OCI-LY3 (cell line): ENCODE results near the gene PEX26.

ENCODE experiments used
- H2AFZ ChIP-seq: fragments of 200-600, 300-600 bp; shearing (Covaris generic); 2 replicates; pipeline ENCODE4 v1.6.0; 2014; ENCODE audit warnings: antibody characterized with exemption, low read depth, low read length
- H3K27ac ChIP-seq: fragments of 200-600, 300-600 bp; sonication (generic); 2 replicates; pipeline ENCODE4 v1.5.1; 2014; ENCODE audit warnings: mild to moderate bottlenecking, low read length, moderate library complexity, mixed read lengths
- H3K27me3 ChIP-seq: fragments of 200-600, 300-600 bp; sonication (generic); 2 replicates; pipeline ENCODE4 v1.6.1; 2014; ENCODE audit warnings: low read depth, low read length, mixed read lengths
- H3K36me3 ChIP-seq: fragments of 200-600, 300-600 bp; sonication (generic); replicated peaks from 2 replicates; pipeline ENCODE3; 2014; ENCODE audit warnings: low read depth, low read length, mixed read lengths
- H3K4me1 ChIP-seq: fragments of 300-600, 200-600 bp; sonication (generic); 2 replicates; pipeline ENCODE4 v1.6.1; 2014; ENCODE audit warnings: low read length, mixed read lengths
- H3K4me2 ChIP-seq: fragments of 200-600, 300-600 bp; sonication (generic); 2 replicates; pipeline ENCODE4 v1.6.1; 2014; ENCODE audit warnings: low read length, mixed read lengths
- H3K4me3 ChIP-seq: fragments of 300-600, 200-600 bp; sonication (generic); 2 replicates; pipeline ENCODE4 v1.5.1; 2014; ENCODE audit warnings: antibody characterized with exemption, mild to moderate bottlenecking, low read length, moderate library complexity
- H3K79me2 ChIP-seq: fragments of 300-600, 200-600 bp; shearing (Covaris generic); 2 replicates; pipeline ENCODE4 v1.6.1; 2014; ENCODE audit warnings: mild to moderate bottlenecking, low read length, mixed read lengths
- H3K9ac ChIP-seq: fragments of 300-600, 200-600 bp; shearing (Covaris generic); 2 replicates; pipeline ENCODE4 v1.6.0; 2014; ENCODE audit warnings: mild to moderate bottlenecking, low read length, moderate library complexity
- H3K9me3 ChIP-seq: fragments of 200-600, 300-600 bp; shearing (Covaris generic); 2 replicates; pipeline ENCODE4 v1.6.1; 2014; ENCODE audit warnings: low read length, mixed read lengths; ENCODE audit not compliant: insufficient read depth
- H4K20me1 ChIP-seq: fragments of 200-600, 300-600 bp; sonication (generic); 2 replicates; pipeline ENCODE4 v1.6.1; 2016; ENCODE audit warnings: low read length, mixed read lengths; ENCODE audit not compliant: insufficient read depth
- CTCF ChIP-seq: fragments of 200-600, 300-600 bp; sonication (generic); IDR thresholded peaks from 2 replicates; pipeline ENCODE4 v1.5.1; 2014; ENCODE audit warnings: antibody characterized with exemption, low read length, low read depth
- EZH2phosphoT487 ChIP-seq: fragments of 200-600 bp; shearing (Covaris generic); IDR thresholded peaks from 2 replicates; pipeline ENCODE4 v1.6.1; 2018; ENCODE audit warnings: antibody characterized with exemption, mixed run types, low read depth

Gene PEX26

GRCh38 chr22:18114495-18114894 lies 36.7 kb downstream of the PEX26 start:
- Histone ChIP-seq H3K36me3 (no peaks in the 10 kb centered on the region), H3K9me3 (no peaks in the 10 kb centered on the region), H3K79me2 (no peaks in the 10 kb centered on the region), H3K9ac (no peak overlapping the region), H3K27me3 (0 out of 2 replicates have a peak, but pooled peaks cover 7% of the 10 kb centered on the region), H3K4me3 (no peak overlapping the region), H3K27ac (no peak overlapping the region), H4K20me1 (no peaks in the 10 kb centered on the region), H3K4me2 (no peak overlapping the region), H2AFZ (no peak overlapping the region), H3K4me1 (no peaks in the 10 kb centered on the region)
- TF ChIP-seq EZH2phosphoT487, result no peak
- no peak for TF ChIP-seq CTCF

GRCh38 chr22:18114976-18115652 lies 37.3 kb downstream of the PEX26 start:
- Histone ChIP-seq H3K36me3 (no peaks in the 10 kb centered on the region), H2AFZ (no peak overlapping the region), H3K79me2 (no peaks in the 10 kb centered on the region), H4K20me1 (no peaks in the 10 kb centered on the region), H3K9ac (no peak overlapping the region), H3K27ac (no peak overlapping the region), H3K4me3 (no peak overlapping the region), H3K4me1 (no peaks in the 10 kb centered on the region), H3K9me3 (no peaks in the 10 kb centered on the region), H3K4me2 (no peak overlapping the region), H3K27me3 (0 out of 2 replicates have a peak, but pooled peaks cover 7% of the 10 kb centered on the region)
- TF ChIP-seq EZH2phosphoT487 (no peak), CTCF (no peak)

DNA sequence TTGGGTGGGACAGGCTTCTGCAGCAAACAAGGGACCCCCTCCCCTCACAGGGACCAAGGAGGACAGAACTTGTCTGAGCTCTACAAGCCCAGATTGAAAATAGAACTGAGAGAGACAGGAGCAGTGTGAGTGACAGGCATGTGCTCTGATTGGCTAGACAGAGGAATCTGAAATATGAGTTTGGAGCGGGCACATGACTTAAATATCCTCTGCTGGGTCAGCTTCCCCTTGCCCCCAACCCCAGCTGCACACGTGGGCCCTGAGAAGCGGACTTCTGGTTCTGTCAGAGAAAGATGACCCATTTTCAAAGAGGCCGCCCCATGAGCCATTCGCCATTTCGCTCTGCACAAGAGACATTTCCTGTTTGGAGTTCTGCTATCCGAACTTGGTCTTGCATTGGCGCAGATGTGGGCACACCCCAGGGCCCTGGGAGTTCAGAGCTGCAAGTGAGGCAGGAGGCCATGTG lies 38.1 kb downstream of the PEX26 start:
- no peak overlapping the region for H3K9ac ChIP-seq
- H3K9me3 ChIP-seq, result no peaks in the 10 kb centered on the region
- H3K36me3 ChIP-seq, result no peaks in the 10 kb centered on the region
- no peak overlapping the region for H3K27ac ChIP-seq
- H2AFZ ChIP-seq, result no peak overlapping the region
- no peak overlapping the region for H3K4me3 ChIP-seq
- TF ChIP-seq EZH2phosphoT487, result no peak
- no peak for TF ChIP-seq CTCF
- no peaks in the 10 kb centered on the region for H3K4me1 ChIP-seq
- H4K20me1 ChIP-seq, result no peaks in the 10 kb centered on the region
- 0 out of 2 replicates have a peak, but pooled peaks cover 7% of the 10 kb centered on the region for H3K27me3 ChIP-seq
- H3K4me2 ChIP-seq, result no peak overlapping the region
- H3K79me2 ChIP-seq, result no peaks in the 10 kb centered on the region

GRCh38 chr22:18116634-18117033 lies 38.8 kb downstream of the PEX26 start:
- TF ChIP-seq EZH2phosphoT487 (no peak), CTCF (no peak)
- Histone ChIP-seq H3K9me3 (no peaks in the 10 kb centered on the region), H3K27me3 (0 out of 2 replicates have a peak, but pooled peaks cover 7% of the 10 kb centered on the region), H3K4me2 (no peak overlapping the region), H3K27ac (no peak overlapping the region), H3K79me2 (no peaks in the 10 kb centered on the region), H3K9ac (no peak overlapping the region), H3K4me1 (no peaks in the 10 kb centered on the region), H2AFZ (no peak overlapping the region), H3K36me3 (no peaks in the 10 kb centered on the region), H4K20me1 (no peaks in the 10 kb centered on the region), H3K4me3 (no peak overlapping the region)
